DMS 273 treated with DMSO at 0.1 percent for 48 hours (cell line): ENCODE data around the gene TMPRSS7.
A peak's percentile ranks its signal among the peaks of the same experiment; 100 is the strongest.
"Not testable (repeated sequence)": the region's sequence is repeated elsewhere in the genome, so short reads cannot be mapped to it uniquely, and the experiment has no call there.

Source experiments
- DNase-seq: peaks from one replicate; lab custom pipeline; 2025; lab: John Stamatoyannopoulos, UW

Gene TMPRSS7

GRCh38 chr3:112012205-112012992 is 22.1 kb upstream of the TMPRSS7 start:
- no peak for DNase-seq

- DNase-seq, result no peak
Measured at GRCh38 chr3:112013058-112013783, 21.3 kb upstream of the TMPRSS7 start.

- no peak for DNase-seq
Measured at GRCh38 chr3:112013784-112014143, 20.8 kb upstream of the TMPRSS7 start.

- DNase-seq, result no peak
Measured at GRCh38 chr3:112017091-112017490, 17.4 kb upstream of the TMPRSS7 start.

GRCh38 chr3:112018712-112019111 is 15.8 kb upstream of the TMPRSS7 start:
- no peak for DNase-seq

GRCh38 chr3:112019716-112020115 is 14.8 kb upstream of the TMPRSS7 start:
- no peak for DNase-seq

GRCh38 chr3:112020674-112021085 is 13.9 kb upstream of the TMPRSS7 start:
- no peak for DNase-seq

GRCh38 chr3:112027142-112027541 is 7.4 kb upstream of the TMPRSS7 start:
- no peak for DNase-seq

- DNase-seq, result no peak
Measured at GRCh38 chr3:112027826-112028225, 6.7 kb upstream of the TMPRSS7 start.

- DNase-seq, result no peak
Measured at GRCh38 chr3:112030901-112031300, 3.6 kb upstream of the TMPRSS7 start.

GRCh38 chr3:112032098-112032731 is 2.3 kb upstream of the TMPRSS7 start:
- DNase-seq, result no peak

GRCh38 chr3:112035241-112035640 is 705 bp downstream of the TMPRSS7 start:
- no peak for DNase-seq

- DNase-seq, result not testable (repeated sequence)
Measured at GRCh38 chr3:112037194-112037593, 2.7 kb downstream of the TMPRSS7 start.

GRCh38 chr3:112038863-112039262 is 4.3 kb downstream of the TMPRSS7 start:
- DNase-seq, result no peak

GRCh38 chr3:112041321-112041720 is 6.8 kb downstream of the TMPRSS7 start:
- DNase-seq, result no peak

- DNase-seq, result no peak
Measured at GRCh38 chr3:112042842-112043280, 8.3 kb downstream of the TMPRSS7 start.

GRCh38 chr3:112043621-112044201 is 9.2 kb downstream of the TMPRSS7 start:
- peak; percentile 86 for DNase-seq

GRCh38 chr3:112046599-112046998 is 12.1 kb downstream of the TMPRSS7 start:
- no peak for DNase-seq

- no peak for DNase-seq
Measured at GRCh38 chr3:112047264-112047663, 12.7 kb downstream of the TMPRSS7 start.

GRCh38 chr3:112048911-112049310 is 14.4 kb downstream of the TMPRSS7 start:
- no peak for DNase-seq

GRCh38 chr3:112053229-112053628 is 18.7 kb downstream of the TMPRSS7 start:
- DNase-seq, result no peak

- no peak for DNase-seq
Measured at GRCh38 chr3:112056451-112056929, 22.0 kb downstream of the TMPRSS7 start.
